Fibroblast of the aortic adventitia (primary cell): ENCODE results near the gene FNDC4. TPM values are rescaled to one million over a fixed set of nuclear protein-coding genes. Genes with fewer than 3 reads are reported as not detected.

ENCODE experiments used
- DNase-seq: peaks from one replicate; pipeline ENCODE4 v3.0.0-alpha.2; 2010; ENCODE audit warnings: low read depth
- H3K4me3 ChIP-seq: 2 replicates; pipeline ENCODE4 v1.5.1; 2011; ENCODE audit warnings: low read depth, mild to moderate bottlenecking, control low read depth, low read length, moderate library complexity
- small RNA-seq: library from RNA; depleted of rRNA; stranded (forward); fragments of <200 nt; gene quantifications from one replicate; pipeline ENCODE3, GENCODE V24; 2012
- total RNA-seq: library from RNA; depleted of rRNA; stranded (reverse); fragments of >200 nt; gene quantifications from 2 replicates; pipeline ENCODE4 v1.2.3, GENCODE V29; 2012; ENCODE audit warnings: low replicate concordance
- TF ChIP-seq, protein P1 (sequence below): IDR thresholded peaks from 2 replicates; pipeline ENCODE4 v1.5.1; 2011; ENCODE audit warnings: mild to moderate bottlenecking, low read length, control low read depth, inconsistent platforms; ENCODE audit not compliant: insufficient read depth

Gene FNDC4
- total RNA-seq, 1 donor = 45.8 TPM

DNA sequence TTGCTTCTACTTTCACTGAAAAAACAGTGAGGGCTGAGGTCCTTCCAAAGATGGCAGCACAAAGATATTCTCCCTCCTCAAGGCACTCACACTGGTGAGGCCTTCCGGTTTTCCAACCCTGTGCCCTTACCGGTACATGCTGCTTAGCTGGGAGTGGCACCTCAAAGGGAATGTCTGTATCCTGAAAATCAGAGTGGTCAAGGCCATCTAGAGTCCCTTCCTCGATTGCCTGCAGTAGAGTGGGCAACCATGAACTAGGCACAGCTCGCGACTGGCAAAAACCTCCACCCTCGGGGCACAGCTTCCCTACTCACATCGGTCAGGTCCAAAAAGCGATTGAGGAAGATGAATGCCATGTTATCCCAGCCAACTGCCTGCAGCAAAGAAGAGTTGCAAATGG, 49.4 kb downstream of the FNDC4 start:
- TF ChIP-seq, protein P1, sequence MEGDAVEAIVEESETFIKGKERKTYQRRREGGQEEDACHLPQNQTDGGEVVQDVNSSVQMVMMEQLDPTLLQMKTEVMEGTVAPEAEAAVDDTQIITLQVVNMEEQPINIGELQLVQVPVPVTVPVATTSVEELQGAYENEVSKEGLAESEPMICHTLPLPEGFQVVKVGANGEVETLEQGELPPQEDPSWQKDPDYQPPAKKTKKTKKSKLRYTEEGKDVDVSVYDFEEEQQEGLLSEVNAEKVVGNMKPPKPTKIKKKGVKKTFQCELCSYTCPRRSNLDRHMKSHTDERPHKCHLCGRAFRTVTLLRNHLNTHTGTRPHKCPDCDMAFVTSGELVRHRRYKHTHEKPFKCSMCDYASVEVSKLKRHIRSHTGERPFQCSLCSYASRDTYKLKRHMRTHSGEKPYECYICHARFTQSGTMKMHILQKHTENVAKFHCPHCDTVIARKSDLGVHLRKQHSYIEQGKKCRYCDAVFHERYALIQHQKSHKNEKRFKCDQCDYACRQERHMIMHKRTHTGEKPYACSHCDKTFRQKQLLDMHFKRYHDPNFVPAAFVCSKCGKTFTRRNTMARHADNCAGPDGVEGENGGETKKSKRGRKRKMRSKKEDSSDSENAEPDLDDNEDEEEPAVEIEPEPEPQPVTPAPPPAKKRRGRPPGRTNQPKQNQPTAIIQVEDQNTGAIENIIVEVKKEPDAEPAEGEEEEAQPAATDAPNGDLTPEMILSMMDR = no peak
- DNase-seq = no peak
- H3K4me3 ChIP-seq = no peak overlapping the region

DNA sequence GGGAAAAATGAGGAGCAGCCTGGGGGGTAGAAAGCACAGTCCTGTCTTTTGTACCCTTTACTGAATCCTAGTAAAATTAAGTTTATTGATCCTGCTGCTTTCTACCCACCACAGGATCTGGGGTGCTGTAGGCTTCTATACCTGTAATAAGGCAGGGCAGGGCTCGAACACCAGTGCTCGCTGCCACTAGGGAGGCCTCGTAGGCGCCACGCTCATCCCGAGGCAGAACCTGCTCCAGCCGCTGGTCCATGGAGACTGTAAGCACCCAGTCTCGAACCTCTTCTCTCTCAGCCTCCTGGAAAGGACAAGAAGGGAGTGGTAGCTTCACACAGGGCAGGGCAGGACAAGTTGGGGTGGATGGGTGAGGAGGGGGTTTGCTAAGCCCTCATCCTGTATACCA, 49.8 kb downstream of the FNDC4 start:
- TF ChIP-seq, protein P1 = no peak
- H3K4me3 ChIP-seq = no peak overlapping the region
- no peak for DNase-seq

DNA sequence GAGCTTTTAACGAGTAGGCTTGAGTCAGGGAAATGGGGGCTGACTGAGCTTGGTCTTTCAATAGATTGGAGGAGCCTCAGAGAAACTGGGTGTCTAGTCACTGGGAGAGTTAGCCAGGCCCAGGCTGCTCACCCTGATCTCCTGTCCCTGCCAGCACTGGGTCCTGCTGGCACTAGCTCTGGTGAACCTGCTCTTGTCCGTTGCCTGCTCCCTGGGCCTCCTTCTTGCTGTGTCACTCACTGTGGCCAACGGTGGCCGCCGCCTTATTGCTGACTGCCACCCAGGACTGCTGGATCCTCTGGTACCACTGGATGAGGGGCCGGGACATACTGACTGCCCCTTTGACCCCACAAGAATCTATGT, 52.1 kb downstream of the FNDC4 start:
- peak; percentile 2 for DNase-seq
- no peak overlapping the region for H3K4me3 ChIP-seq
- TF ChIP-seq, protein P1 = no peak

DNA sequence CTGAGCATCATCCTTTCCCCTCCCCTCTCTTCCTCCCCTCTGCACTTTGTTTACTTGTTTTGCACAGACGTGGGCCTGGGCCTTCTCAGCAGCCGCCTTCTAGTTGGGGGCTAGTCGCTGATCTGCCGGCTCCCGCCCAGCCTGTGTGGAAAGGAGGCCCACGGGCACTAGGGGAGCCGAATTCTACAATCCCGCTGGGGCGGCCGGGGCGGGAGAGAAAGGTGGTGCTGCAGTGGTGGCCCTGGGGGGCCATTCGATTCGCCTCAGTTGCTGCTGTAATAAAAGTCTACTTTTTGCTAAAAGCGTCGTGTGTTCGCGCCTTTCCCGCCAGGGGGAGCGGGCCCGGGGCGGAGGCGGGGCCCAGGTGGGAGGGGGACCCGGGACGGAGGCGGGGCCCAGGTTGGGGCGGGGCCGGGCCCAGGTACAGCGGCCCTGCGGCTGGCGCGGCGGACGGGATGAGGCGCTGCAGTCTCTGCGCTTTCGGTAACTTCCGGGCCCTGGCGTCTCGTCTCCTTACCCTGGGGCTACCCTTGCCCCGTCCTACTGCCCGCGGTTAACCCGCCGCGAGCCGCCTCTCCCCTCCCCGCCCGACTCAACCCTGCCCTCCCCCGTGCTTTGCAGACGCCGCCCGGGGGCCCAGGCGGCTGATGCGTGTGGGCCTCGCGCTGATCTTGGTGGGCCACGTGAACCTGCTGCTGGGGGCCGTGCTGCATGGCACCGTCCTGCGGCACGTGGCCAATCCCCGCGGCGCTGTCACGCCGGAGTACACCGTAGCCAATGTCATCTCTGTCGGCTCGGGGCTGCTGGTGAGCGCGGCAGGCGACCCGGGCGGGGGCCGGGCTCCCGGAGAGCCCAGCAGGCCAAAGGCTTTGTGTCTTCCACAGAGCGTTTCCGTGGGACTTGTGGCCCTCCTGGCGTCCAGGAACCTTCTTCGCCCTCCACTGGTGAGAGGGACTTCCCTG, 52.8 kb downstream of the FNDC4 start, which contains the start of gene KRTCAP3:
Gene KRTCAP3, plus strand, starts transcription at position 424 of the 962 bp plus-strand sequence. Its CDS starts 32 bp downstream, at position 456.
- TF ChIP-seq, protein P1 = no peak
- no peak for DNase-seq
- no peak within 1 kb of the TSS for H3K4me3 ChIP-seq

Small RNAs within 50 kb of the gene (small RNA-seq; reads per million reads assigned to genes)
- gene RNU6-986P = not detected

Other genes starting within 250 kb of the FNDC4 start
- gene SLC30A3, start 232.2 kb downstream of the FNDC4 start, total RNA-seq = 0.09 and 0.25 TPM in 2 replicates
- gene DNAJC5G, start 219.8 kb downstream of the FNDC4 start, total RNA-seq = not detected in 2 replicates
- gene TRIM54, start 212.8 kb downstream of the FNDC4 start, total RNA-seq = not detected in 2 replicates
- gene UCN, start 186.8 kb downstream of the FNDC4 start, total RNA-seq = 0.27 and 1.1 TPM in 2 replicates
- gene MPV17, start 172.1 kb downstream of the FNDC4 start, total RNA-seq = 37.7 and 92.8 TPM in 2 replicates
- gene GTF3C2, start 138.4 kb downstream of the FNDC4 start, total RNA-seq = 27.2 and 33.4 TPM in 2 replicates
- 28.5 and 29.7 TPM in 2 replicates for gene EIF2B4, start 124.9 kb downstream of the FNDC4 start, total RNA-seq
- gene SNX17, start 124.6 kb downstream of the FNDC4 start, total RNA-seq = 102 and 125 TPM in 2 replicates
- 7.3 and 19.2 TPM in 2 replicates for gene ZNF513, start 114.5 kb downstream of the FNDC4 start, total RNA-seq
- 62.2 and 146 TPM in 2 replicates for gene PPM1G, start 85.6 kb downstream of the FNDC4 start, total RNA-seq
- gene NRBP1, start 66.6 kb downstream of the FNDC4 start, total RNA-seq = 40.1 and 118 TPM in 2 replicates
- gene KRTCAP3, start 52.8 kb downstream of the FNDC4 start, total RNA-seq = not detected in 2 replicates
- gene IFT172, start 5.5 kb downstream of the FNDC4 start, total RNA-seq = 24.4 and 25.7 TPM in 2 replicates
- gene GCKR, start 1.6 kb upstream of the FNDC4 start, total RNA-seq = 4.5 and 4.9 TPM in 2 replicates
- gene ZNF512, start 87.8 kb upstream of the FNDC4 start, total RNA-seq = 32.2 and 34.7 TPM in 2 replicates
- gene CCDC121, start 133.8 kb upstream of the FNDC4 start, total RNA-seq = 3.6 and 7.0 TPM in 2 replicates
- gene GPN1, start 133.8 kb upstream of the FNDC4 start, total RNA-seq = 40.2 and 49.0 TPM in 2 replicates
- 14.0 and 36.7 TPM in 2 replicates for gene SUPT7L, start 168.4 kb upstream of the FNDC4 start, total RNA-seq
- 25.9 and 70.6 TPM in 2 replicates for gene SLC4A1AP, start 168.7 kb upstream of the FNDC4 start, total RNA-seq